Stimulated activated CD4-positive, alpha-beta T cell treated with anti-CD3 and anti-CD28 coated beads, TNF-alpha, amount 100 ng/mL, for 4 hours (primary cell): ENCODE results near the gene CYBC1.
A peak's percentile ranks its signal among the peaks of the same experiment; 100 is the strongest.
"Not testable (repeated sequence)": the region's sequence is repeated elsewhere in the genome, so short reads cannot be mapped to it uniquely, and the experiment has no call there.

Source experiments
- DNase-seq, 3 experiments: peaks; one replicate each; pipeline ENCODE4 v3.0.0-alpha.2; 2020; ENCODE audit warnings: low read depth in 3 of 3

CYBC1 gene

GRCh38 chr17:82477934-82478333 lies 27.4 kb upstream of the CYBC1 start:
- no peak for DNase-seq

- no peak for DNase-seq
Observed at GRCh38 chr17:82475458-82475857, 24.9 kb upstream of the CYBC1 start.

- DNase-seq = no peak
Observed at GRCh38 chr17:82474223-82475010, 23.9 kb upstream of the CYBC1 start.

GRCh38 chr17:82470065-82470464 lies 19.5 kb upstream of the CYBC1 start:
- DNase-seq = no peak

- DNase-seq = no peak
Observed at GRCh38 chr17:82468692-82469091, 18.1 kb upstream of the CYBC1 start.

- no peak for DNase-seq
Observed at GRCh38 chr17:82465023-82465603, 14.6 kb upstream of the CYBC1 start.

- DNase-seq = no peak
Observed at GRCh38 chr17:82464567-82464929, 14.0 kb upstream of the CYBC1 start.

GRCh38 chr17:82463925-82464566 lies 13.5 kb upstream of the CYBC1 start:
- no peak for DNase-seq

- no peak for DNase-seq
Observed at GRCh38 chr17:82463391-82463790, 12.8 kb upstream of the CYBC1 start.

- DNase-seq = no peak
Observed at GRCh38 chr17:82461827-82462524, 11.4 kb upstream of the CYBC1 start.

GRCh38 chr17:82459936-82460335 lies 9.4 kb upstream of the CYBC1 start:
- DNase-seq = not testable (repeated sequence)

- DNase-seq = peak in 1 of 3 experiments; percentile 15
Observed at GRCh38 chr17:82458885-82459424, 8.4 kb upstream of the CYBC1 start.

GRCh38 chr17:82458179-82458884 lies 7.8 kb upstream of the CYBC1 start, which contains the start of gene NARF:
Gene NARF (plus strand): TSS chr17:82458741. CDS start chr17:82458804, 63 bp downstream.
- peak; percentile 86 to 94 (median 92) for DNase-seq

GRCh38 chr17:82457929-82458178 lies 7.3 kb upstream of the CYBC1 start:
- no peak for DNase-seq

GRCh38 chr17:82457073-82457928 lies 6.7 kb upstream of the CYBC1 start:
- DNase-seq = no peak

- not testable (repeated sequence) for DNase-seq
Observed at GRCh38 chr17:82453706-82454105, 3.2 kb upstream of the CYBC1 start.

- DNase-seq = not testable (repeated sequence)
Observed at GRCh38 chr17:82453151-82453550, 2.6 kb upstream of the CYBC1 start.

- no peak for DNase-seq
Observed at GRCh38 chr17:82452162-82452561, 1.6 kb upstream of the CYBC1 start.

GRCh38 chr17:82449883-82450356 lies 632 bp downstream of the CYBC1 start:
- DNase-seq = peak; percentile 7 to 26 (median 25)

- DNase-seq = peak; percentile 41 to 61 (median 56)
Observed at GRCh38 chr17:82449131-82449882, 1.2 kb downstream of the CYBC1 start.
